PC-9 (cell line): ENCODE data around the gene GADD45G.

ENCODE experiments used
- EZH2 ChIP-seq: fragments of 200-600 bp; sonication (generic); IDR thresholded peaks from 2 replicates; pipeline ENCODE4 v1.8.0; 2017; ENCODE audit warnings: antibody characterized with exemption, low read depth
- TF ChIP-seq, protein P1 (sequence below): fragments of 200-600 bp; sonication (generic); conservative IDR thresholded peaks from 2 replicates; pipeline ENCODE4 v1.6.1; 2017; ENCODE audit warnings: mixed run types, antibody characterized with exemption, mild to moderate bottlenecking, moderate library complexity

DNA sequence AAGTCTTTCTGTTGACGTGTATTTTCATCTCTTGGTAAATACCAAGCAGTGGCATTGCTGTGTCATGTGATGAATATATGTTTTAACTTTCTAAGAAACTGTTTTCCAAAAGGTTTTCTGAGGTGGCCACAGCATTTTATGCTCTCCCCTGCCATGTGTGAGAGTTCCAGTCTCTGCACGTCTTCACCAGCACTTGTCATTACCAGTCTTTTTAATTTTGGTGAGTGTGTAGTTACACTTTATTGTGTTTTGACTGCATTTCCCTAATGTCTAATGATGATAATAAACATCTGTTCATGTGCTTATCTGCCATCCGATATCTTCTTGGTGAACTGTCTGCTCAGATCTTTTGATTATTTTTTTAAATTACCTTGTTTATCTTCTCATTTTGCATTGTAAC is 27.4 kb upstream of the GADD45G start:
- TF ChIP-seq, protein P1, sequence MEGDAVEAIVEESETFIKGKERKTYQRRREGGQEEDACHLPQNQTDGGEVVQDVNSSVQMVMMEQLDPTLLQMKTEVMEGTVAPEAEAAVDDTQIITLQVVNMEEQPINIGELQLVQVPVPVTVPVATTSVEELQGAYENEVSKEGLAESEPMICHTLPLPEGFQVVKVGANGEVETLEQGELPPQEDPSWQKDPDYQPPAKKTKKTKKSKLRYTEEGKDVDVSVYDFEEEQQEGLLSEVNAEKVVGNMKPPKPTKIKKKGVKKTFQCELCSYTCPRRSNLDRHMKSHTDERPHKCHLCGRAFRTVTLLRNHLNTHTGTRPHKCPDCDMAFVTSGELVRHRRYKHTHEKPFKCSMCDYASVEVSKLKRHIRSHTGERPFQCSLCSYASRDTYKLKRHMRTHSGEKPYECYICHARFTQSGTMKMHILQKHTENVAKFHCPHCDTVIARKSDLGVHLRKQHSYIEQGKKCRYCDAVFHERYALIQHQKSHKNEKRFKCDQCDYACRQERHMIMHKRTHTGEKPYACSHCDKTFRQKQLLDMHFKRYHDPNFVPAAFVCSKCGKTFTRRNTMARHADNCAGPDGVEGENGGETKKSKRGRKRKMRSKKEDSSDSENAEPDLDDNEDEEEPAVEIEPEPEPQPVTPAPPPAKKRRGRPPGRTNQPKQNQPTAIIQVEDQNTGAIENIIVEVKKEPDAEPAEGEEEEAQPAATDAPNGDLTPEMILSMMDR, result no peak
- TF ChIP-seq EZH2, result no peak
